OCI-LY1 (cell line): Measurements from ENCODE around the gene IL26.
A peak's percentile ranks its signal among the peaks of the same experiment; 100 is the strongest.

Experiments used
- H2AFZ ChIP-seq: fragments of 200-600 bp; sonication (generic), shearing (Covaris generic); 2 replicates; pipeline ENCODE4 v1.6.0; 2014; ENCODE audit warnings: antibody characterized with exemption, mild to moderate bottlenecking, low read length
- H3F3A ChIP-seq: fragments of 200-600 bp; sonication (generic), shearing (Covaris generic); 2 replicates; pipeline ENCODE4 v1.6.0; 2014; ENCODE audit warnings: mild to moderate bottlenecking, antibody characterized with exemption, low read length, moderate library complexity; ENCODE audit not compliant: insufficient read depth
- H3K27ac ChIP-seq: fragments of 200-600 bp; sonication (generic); 2 replicates; pipeline ENCODE4 v1.5.1; 2014; ENCODE audit warnings: low read length, mixed run types, mild to moderate bottlenecking, low read depth; ENCODE audit not compliant: poor library complexity, severe bottlenecking
- H3K27me3 ChIP-seq: fragments of 200-600 bp; sonication (generic); 2 replicates; pipeline ENCODE4 v1.6.0; 2014; ENCODE audit warnings: antibody characterized with exemption, mild to moderate bottlenecking, low read length, moderate library complexity; ENCODE audit not compliant: insufficient read depth
- H3K36me3 ChIP-seq: fragments of 200-600 bp; sonication (generic); 2 replicates; pipeline ENCODE4 v1.6.1; 2014; ENCODE audit warnings: mild to moderate bottlenecking, antibody characterized with exemption, low read length, moderate library complexity, mixed read lengths; ENCODE audit not compliant: insufficient read depth
- H3K4me1 ChIP-seq: fragments of 200-600 bp; sonication (generic); 2 replicates; pipeline ENCODE4 v1.5.1; 2014; ENCODE audit warnings: mild to moderate bottlenecking, low read length, moderate library complexity; ENCODE audit not compliant: insufficient read depth, severe bottlenecking
- H3K4me2 ChIP-seq: fragments of 200-600 bp; sonication (generic), shearing (Covaris generic); 2 replicates; pipeline ENCODE4 v1.6.1; 2014; ENCODE audit warnings: low read length
- H3K4me3 ChIP-seq: fragments of 200-600 bp; sonication (generic); 2 replicates; pipeline ENCODE4 v1.5.1; 2014; ENCODE audit warnings: low read length, low read depth, mild to moderate bottlenecking, mixed read lengths; ENCODE audit not compliant: poor library complexity, severe bottlenecking
- H3K79me2 ChIP-seq: fragments of 200-600 bp; shearing (Covaris generic); 2 replicates; pipeline ENCODE4 v1.6.1; 2016; ENCODE audit warnings: mixed run types, low read length, mixed read lengths; ENCODE audit not compliant: insufficient read depth
- H3K9ac ChIP-seq: fragments of 200-600 bp; sonication (generic), shearing (Covaris generic); 2 replicates; pipeline ENCODE4 v1.6.1; 2014; ENCODE audit warnings: mild to moderate bottlenecking, low read length, mixed read lengths
- H3K9me2 ChIP-seq: fragments of 200-600 bp; sonication (generic), shearing (Covaris generic); 2 replicates; pipeline ENCODE4 v1.6.1; 2014; ENCODE audit warnings: low read depth, mild to moderate bottlenecking, low read length, mixed read lengths
- H3K9me3 ChIP-seq: fragments of 200-600 bp; shearing (Covaris generic); 2 replicates; pipeline ENCODE4 v1.6.1; 2014; ENCODE audit warnings: low read length, mixed read lengths
- H4K20me1 ChIP-seq: fragments of 200-600 bp; sonication (generic), shearing (Covaris generic); 2 replicates; pipeline ENCODE4 v1.6.0; 2016; ENCODE audit warnings: mild to moderate bottlenecking, low read length; ENCODE audit not compliant: insufficient read depth
- CTCF ChIP-seq: fragments of 200-600 bp; sonication (generic), shearing (Covaris generic); IDR thresholded peaks from 2 replicates; pipeline ENCODE4 v1.5.1; 2017; ENCODE audit warnings: mild to moderate bottlenecking, antibody characterized with exemption, low read length, moderate library complexity, mixed read lengths
- EZH2 ChIP-seq: fragments of 200-600 bp; sonication (generic), shearing (Covaris generic); IDR thresholded peaks from 2 replicates; pipeline ENCODE4 v1.8.0; 2017; ENCODE audit warnings: borderline replicate concordance, mixed run types, mild to moderate bottlenecking, antibody characterized with exemption, low read length, moderate library complexity, mixed read lengths

The IL26 gene

DNA sequence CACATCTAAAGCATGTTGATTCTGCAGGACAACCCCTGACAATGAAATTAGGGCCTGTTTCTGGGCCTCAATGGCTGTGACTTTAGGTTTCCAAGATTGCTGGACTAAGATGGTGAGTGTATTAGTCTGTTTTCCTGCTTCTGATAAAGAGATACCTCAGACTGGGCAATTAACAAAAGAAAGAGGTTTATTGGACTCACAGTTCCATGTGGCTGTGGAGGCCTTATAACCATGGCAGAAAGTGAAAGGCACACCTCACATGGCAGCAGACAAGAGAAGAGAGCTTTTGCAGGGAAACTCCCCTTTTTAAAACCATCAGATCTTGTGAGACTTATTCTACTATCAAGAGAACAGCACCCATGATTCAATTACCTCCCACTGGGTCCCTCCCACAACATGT, 17.2 kb upstream of the IL26 start:
- H4K20me1 ChIP-seq, result no peaks in the 10 kb centered on the region
- H3K4me1 ChIP-seq, result peaks cover 10% of the 10 kb centered on the region
- no peak overlapping the region for H3K4me3 ChIP-seq
- TF ChIP-seq EZH2 (no peak), CTCF (no peak)
- no peak overlapping the region for H3K27ac ChIP-seq
- no peaks in the 10 kb centered on the region for H3K9me2 ChIP-seq
- H3K9ac ChIP-seq, result no peak overlapping the region
- no peaks in the 10 kb centered on the region for H3K36me3 ChIP-seq
- no peak overlapping the region for H3K4me2 ChIP-seq
- H3K9me3 ChIP-seq, result no peaks in the 10 kb centered on the region
- no peaks in the 10 kb centered on the region for H3K79me2 ChIP-seq
- no peaks in the 10 kb centered on the region for H3K27me3 ChIP-seq
- no peak overlapping the region for H2AFZ ChIP-seq
- no peaks in the 10 kb centered on the region for H3F3A ChIP-seq

GRCh38 chr12:68240975-68241374, 15.4 kb upstream of the IL26 start:
- Histone ChIP-seq H3K9ac (no peak overlapping the region), H3K36me3 (no peaks in the 10 kb centered on the region), H3K27ac (no peak overlapping the region), H3K9me2 (no peaks in the 10 kb centered on the region), H3K79me2 (no peaks in the 10 kb centered on the region), H3K4me2 (no peak overlapping the region; the same call in 1 of the 2 replicates), H3K4me1 (peaks cover 28% of the 10 kb centered on the region), H3F3A (no peaks in the 10 kb centered on the region), H4K20me1 (no peaks in the 10 kb centered on the region), H3K27me3 (no peaks in the 10 kb centered on the region), H3K9me3 (no peaks in the 10 kb centered on the region), H3K4me3 (no peak overlapping the region), H2AFZ (0 out of 2 replicates have a peak overlapping the region, but pooled peaks have one; percentile 4)
- TF ChIP-seq CTCF, result no peak
- TF ChIP-seq EZH2, result no peak

GRCh38 chr12:68240079-68240478, 14.5 kb upstream of the IL26 start:
- Histone ChIP-seq H4K20me1 (no peaks in the 10 kb centered on the region), H3K27ac (no peak overlapping the region), H3K79me2 (no peaks in the 10 kb centered on the region), H3K36me3 (no peaks in the 10 kb centered on the region), H3K9ac (no peak overlapping the region), H3K4me1 (peaks cover 28% of the 10 kb centered on the region), H3F3A (no peaks in the 10 kb centered on the region), H3K9me3 (no peaks in the 10 kb centered on the region), H3K27me3 (no peaks in the 10 kb centered on the region), H3K9me2 (no peaks in the 10 kb centered on the region), H3K4me2 (no peak overlapping the region), H3K4me3 (no peak overlapping the region), H2AFZ (no peak overlapping the region)
- no peak for TF ChIP-seq EZH2
- no peak for TF ChIP-seq CTCF
